Measurements from ENCODE around the gene KRT36.

The KRT36 gene

GRCh38 chr17:41439375-41439774 lies 50.3 kb downstream of the KRT36 start:
- intact Hi-C loops (cut with micrococcal nuclease), result no loop called here
- Mint-ChIP-seq H3K36me3 (ENCODE audit: low read depth) (no peaks in the 10 kb centered on the region), H3K27me3 (peaks cover 18% of the 10 kb centered on the region), H3K9me3 (no peaks in the 10 kb centered on the region), H3K4me1 (ENCODE audit: low read depth) (no peaks in the 10 kb centered on the region), H3K27ac (no peak overlapping the region), H3K4me3 (no peak overlapping the region)

GRCh38 chr17:41437769-41438168 lies 51.9 kb downstream of the KRT36 start:
- H3K4me3 Mint-ChIP-seq, result no peak overlapping the region
- no peaks in the 10 kb centered on the region for H3K36me3 Mint-ChIP-seq (ENCODE audit: low read depth)
- H3K27ac Mint-ChIP-seq, result no peak overlapping the region
- H3K27me3 Mint-ChIP-seq, result peaks cover 8% of the 10 kb centered on the region
- intact Hi-C loops (cut with micrococcal nuclease), result no loop called here
- no peaks in the 10 kb centered on the region for H3K4me1 Mint-ChIP-seq (ENCODE audit: low read depth)
- H3K9me3 Mint-ChIP-seq, result no peaks in the 10 kb centered on the region

DNA sequence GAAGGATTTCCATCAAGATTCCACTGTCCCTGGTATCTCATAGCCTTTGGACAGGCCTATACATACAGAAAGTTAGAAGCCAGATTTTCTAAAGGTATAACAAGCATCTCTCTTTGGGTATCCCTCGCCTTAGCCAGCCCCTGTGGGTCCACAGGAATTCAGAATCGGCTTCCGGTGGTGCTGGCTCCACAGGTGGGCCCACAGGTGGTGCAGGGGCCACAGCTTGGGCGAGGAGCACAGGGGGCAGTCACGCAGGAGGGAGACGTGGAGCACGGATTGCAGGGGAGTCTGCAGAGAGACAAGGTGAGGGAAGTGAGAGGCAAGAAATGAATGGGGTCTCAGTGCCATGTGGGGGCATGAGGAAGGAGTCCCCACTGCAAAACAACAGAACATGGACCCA lies 52.5 kb downstream of the KRT36 start:
- no peaks in the 10 kb centered on the region for H3K4me1 Mint-ChIP-seq (ENCODE audit: low read depth)
- H3K9me3 Mint-ChIP-seq, result no peaks in the 10 kb centered on the region
- no peak overlapping the region for H3K4me3 Mint-ChIP-seq
- intact Hi-C loops (cut with micrococcal nuclease), result no loop called here
- H3K36me3 Mint-ChIP-seq (ENCODE audit: low read depth), result no peaks in the 10 kb centered on the region
- H3K27me3 Mint-ChIP-seq, result peaks cover 6% of the 10 kb centered on the region
- no peak overlapping the region for H3K27ac Mint-ChIP-seq

All from dendritic cell treated with granulocyte-macrophage colony-stimulating factor and Interleukin-4, amounts not matched to agents 40 ng/mL and 50 ng/mL, for 4 days (primary cell).